Endodermal cell (in vitro differentiated cells): ENCODE results near the gene RDH14. TPM values are rescaled to one million over a fixed set of nuclear protein-coding genes. Genes with fewer than 3 reads are reported as not detected.

ENCODE experiments used
- DNase-seq: peaks from one replicate; pipeline ENCODE4 v3.0.0-alpha.2; 2017
- H3K27ac ChIP-seq: 2 replicates; pipeline ENCODE4 v1.5.1; 2013; ENCODE audit warnings: mild to moderate bottlenecking, low read depth, low read length, moderate library complexity
- H3K27me3 ChIP-seq: 2 replicates; pipeline ENCODE4 v1.6.1; 2013; ENCODE audit warnings: mild to moderate bottlenecking, low read length, moderate library complexity; ENCODE audit not compliant: insufficient read depth, control insufficient read depth, poor library complexity, severe bottlenecking
- H3K36me3 ChIP-seq: 2 replicates; pipeline ENCODE4 v1.7.0; 2013; ENCODE audit warnings: mild to moderate bottlenecking, low read length, moderate library complexity; ENCODE audit not compliant: control insufficient read depth, insufficient read depth
- H3K4me1 ChIP-seq: one replicate; pipeline ENCODE4 v1.7.0; 2013; ENCODE audit warnings: low read length; ENCODE audit not compliant: control insufficient read depth, insufficient read depth
- H3K4me3 ChIP-seq: 2 replicates; pipeline ENCODE4 v1.5.1; 2013; ENCODE audit warnings: mild to moderate bottlenecking, low read length, moderate library complexity
- H3K9ac ChIP-seq: 2 replicates; pipeline ENCODE4 v1.6.1; 2013; ENCODE audit warnings: mild to moderate bottlenecking, low read length, moderate library complexity; ENCODE audit not compliant: poor library complexity, severe bottlenecking; ENCODE audit errors: extremely low read depth
- H3K9me3 ChIP-seq: 2 replicates; pipeline ENCODE4 v1.6.1; 2013; ENCODE audit warnings: mild to moderate bottlenecking, low read length, moderate library complexity; ENCODE audit not compliant: control insufficient read depth
- H3K27ac Mint-ChIP-seq: 2 replicates; pipeline ENCODE4 v1.8.0; 2020; ENCODE audit warnings: mixed read lengths
- H3K27me3 Mint-ChIP-seq: 2 replicates; pipeline ENCODE4 v1.8.0; 2021; ENCODE audit warnings: mild to moderate bottlenecking, mixed read lengths; ENCODE audit not compliant: insufficient read depth
- H3K36me3 Mint-ChIP-seq: 2 replicates; pipeline ENCODE4 v1.8.0; 2020; ENCODE audit warnings: low read depth, mixed read lengths
- H3K4me1 Mint-ChIP-seq: 2 replicates; pipeline ENCODE4 v1.8.0; 2020; ENCODE audit warnings: mixed read lengths
- H3K4me3 Mint-ChIP-seq: 2 replicates; pipeline ENCODE4 v1.8.0; 2020; ENCODE audit warnings: mild to moderate bottlenecking, moderate library complexity, mixed read lengths
- H3K9me3 Mint-ChIP-seq: 2 replicates; pipeline ENCODE4 v1.8.0; 2020; ENCODE audit warnings: mild to moderate bottlenecking, mixed read lengths
- CTCF ChIP-seq: fragments of 200-600 bp; sonication (generic); conservative IDR thresholded peaks from 2 replicates; pipeline ENCODE4 v1.5.0; 2021; ENCODE audit warnings: antibody characterized with exemption, mild to moderate bottlenecking
- WGBS, 2 experiments: methylation state at CpG; one replicate each; pipeline versions ENCODE4 v1.1.5 to v1.1.7; 2013; ENCODE audit warnings: missing lambda C conversion rate in 2 of 2, mixed read lengths in 1 of 2; ENCODE audit not compliant: insufficient coverage in 1 of 2, insufficient read length in 1 of 2; 5-methylcytosine and 5-hydroxymethylcytosine counted together
- total RNA-seq, 2 donors: library from RNA; stranded (reverse); fragmentation: NEBNext Ultra II Directional in 1 of 2; extraction: Animal tissue kit (Norgen Biotek cat#: 25700) in 1 of 2; gene quantifications; 2 replicates in 1 of 2; 3 replicates in 1 of 2; pipeline ENCODE4 v1.2.1, GENCODE V29; 2021

Gene RDH14
- total RNA-seq, 2 donors from 2014 or later = 22.6 to 23.0 TPM

- Histone ChIP-seq H3K9me3 (no peaks in the 10 kb centered on the region), H3K27me3 (peaks cover 19% of the 10 kb centered on the region), H3K27ac (no peak overlapping the region), H3K9ac (no peak overlapping the region), H3K4me1 (no peaks in the 10 kb centered on the region), H3K36me3 (no peaks in the 10 kb centered on the region), H3K4me3 (no peak overlapping the region)
- H3K9me3 Mint-ChIP-seq = no peaks in the 10 kb centered on the region
- TF ChIP-seq CTCF = no peak
- no CpG with 5 or more reads among the region's 1 CpG for WGBS, 2 experiments
- H3K4me1 Mint-ChIP-seq = no peaks in the 10 kb centered on the region
- no peak for DNase-seq
- H3K4me3 Mint-ChIP-seq = no peak overlapping the region
- H3K27ac Mint-ChIP-seq = no peak overlapping the region
- H3K36me3 Mint-ChIP-seq = no peaks in the 10 kb centered on the region
- H3K27me3 Mint-ChIP-seq = no peaks in the 10 kb centered on the region
Measured at GRCh38 chr2:18536697-18537096, 23.8 kb downstream of the RDH14 start.

- H3K36me3 ChIP-seq = no peaks in the 10 kb centered on the region
- no peaks in the 10 kb centered on the region for H3K9me3 ChIP-seq
- H3K4me3 ChIP-seq = no peak overlapping the region
- Mint-ChIP-seq H3K9me3 (no peaks in the 10 kb centered on the region), H3K4me1 (no peaks in the 10 kb centered on the region), H3K36me3 (no peaks in the 10 kb centered on the region), H3K27ac (no peak overlapping the region), H3K27me3 (no peaks in the 10 kb centered on the region), H3K4me3 (no peak overlapping the region)
- no peak for TF ChIP-seq CTCF
- no peak overlapping the region for H3K9ac ChIP-seq
- no peak overlapping the region for H3K27ac ChIP-seq
- H3K4me1 ChIP-seq = no peaks in the 10 kb centered on the region
- no peak for DNase-seq
- 78 to 100% methylated on average over 5 to 7 of the region's 7 CpGs for WGBS, 2 experiments
- peaks cover 13% of the 10 kb centered on the region for H3K27me3 ChIP-seq
Measured at GRCh38 chr2:18536100-18536499, 24.4 kb downstream of the RDH14 start.

- TF ChIP-seq CTCF = no peak
- Histone ChIP-seq H3K27ac (no peak overlapping the region), H3K9me3 (no peaks in the 10 kb centered on the region), H3K27me3 (peaks cover 8% of the 10 kb centered on the region), H3K36me3 (no peaks in the 10 kb centered on the region), H3K4me1 (no peaks in the 10 kb centered on the region), H3K9ac (no peak overlapping the region), H3K4me3 (no peak overlapping the region)
- Mint-ChIP-seq H3K4me3 (no peak overlapping the region), H3K9me3 (no peaks in the 10 kb centered on the region), H3K4me1 (no peaks in the 10 kb centered on the region), H3K36me3 (no peaks in the 10 kb centered on the region), H3K27me3 (no peaks in the 10 kb centered on the region), H3K27ac (no peak overlapping the region)
- no peak for DNase-seq
- 93% methylated on average over 1 of the region's 1 CpG; no CpG with 5 or more reads in 1 of the 2 experiments for WGBS, 2 experiments
Measured at GRCh38 chr2:18531194-18531593, 29.3 kb downstream of the RDH14 start.
